ENCODE measurements around the gene MYPOP. TPM values are rescaled to one million over a fixed set of nuclear protein-coding genes. Genes with fewer than 3 reads are reported as not detected.

Gene MYPOP
- total and polyA plus RNA-seq, 2 of the 13 experiments (the other 11 are each of a cell fraction or from before 2014, with no cell fraction given) = 2.3 to 2.7 TPM

DNA sequence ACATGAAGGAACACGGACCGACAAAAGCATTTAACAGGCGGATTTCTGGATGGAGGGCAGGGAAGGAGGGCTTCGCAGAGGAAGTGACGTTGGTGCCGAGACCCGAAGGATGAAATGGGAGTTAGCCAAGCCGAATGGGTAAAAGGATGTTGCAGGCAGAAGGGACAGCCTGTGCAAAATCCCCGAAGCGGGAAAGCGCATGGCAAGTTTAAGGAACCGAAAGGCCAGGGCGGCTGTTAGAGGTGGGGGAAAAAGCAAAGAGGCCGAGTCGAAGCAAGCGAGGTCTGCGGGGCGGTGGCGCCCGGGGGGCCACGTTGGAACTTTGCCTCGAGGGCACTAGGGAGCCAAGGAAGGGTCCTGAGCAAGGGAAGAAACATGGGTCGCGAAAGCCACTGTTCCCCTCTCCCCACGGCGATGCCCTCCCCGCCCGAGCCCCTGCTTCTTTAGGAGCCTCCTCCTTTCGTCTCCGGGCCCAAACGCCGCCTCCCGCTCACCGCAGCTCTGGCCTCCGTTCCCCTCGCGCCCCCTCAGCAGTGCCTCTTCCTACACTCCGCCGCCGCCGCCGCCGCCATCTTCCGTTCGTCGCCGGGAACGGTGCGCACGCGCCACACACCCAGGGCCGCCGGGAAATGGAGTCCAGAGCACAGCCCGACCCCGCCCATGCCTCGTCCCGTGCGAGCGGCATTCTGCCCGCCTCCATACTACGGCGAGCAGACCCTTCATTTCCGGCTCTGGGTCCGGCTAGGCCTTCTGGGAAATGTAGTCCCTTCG lies 39.7 kb downstream of the MYPOP start, which contains the start of gene SYMPK (continued):
- TF ChIP-seq, protein P1, sequence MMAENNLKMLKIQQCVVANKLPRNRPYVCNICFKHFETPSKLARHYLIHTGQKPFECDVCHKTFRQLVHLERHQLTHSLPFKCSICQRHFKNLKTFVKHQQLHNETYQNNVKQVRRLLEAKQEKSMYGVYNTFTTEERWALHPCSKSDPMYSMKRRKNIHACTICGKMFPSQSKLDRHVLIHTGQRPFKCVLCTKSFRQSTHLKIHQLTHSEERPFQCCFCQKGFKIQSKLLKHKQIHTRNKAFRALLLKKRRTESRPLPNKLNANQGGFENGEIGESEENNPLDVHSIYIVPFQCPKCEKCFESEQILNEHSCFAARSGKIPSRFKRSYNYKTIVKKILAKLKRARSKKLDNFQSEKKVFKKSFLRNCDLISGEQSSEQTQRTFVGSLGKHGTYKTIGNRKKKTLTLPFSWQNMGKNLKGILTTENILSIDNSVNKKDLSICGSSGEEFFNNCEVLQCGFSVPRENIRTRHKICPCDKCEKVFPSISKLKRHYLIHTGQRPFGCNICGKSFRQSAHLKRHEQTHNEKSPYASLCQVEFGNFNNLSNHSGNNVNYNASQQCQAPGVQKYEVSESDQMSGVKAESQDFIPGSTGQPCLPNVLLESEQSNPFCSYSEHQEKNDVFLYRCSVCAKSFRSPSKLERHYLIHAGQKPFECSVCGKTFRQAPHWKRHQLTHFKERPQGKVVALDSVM (CRISPR knock-in tag; IDR thresholded peaks at IDR 0.05) = 0 out of 2 replicates have a peak, but pooled peaks have one; percentile 4
- TF ChIP-seq AGO1 (IDR thresholded peaks at IDR 0.05; ENCODE audit: low read depth, low read length, poor library complexity, severe bottlenecking) (no peak), MBNL3 (CRISPR knock-in tag; conservative IDR thresholded peaks at IDR 0.05) (no peak), GABPB1 (CRISPR knock-in tag; IDR thresholded peaks at IDR 0.05) (peak; percentile 97), MZF1 (CRISPR knock-in tag; IDR thresholded peaks at IDR 0.05; ENCODE audit: borderline replicate concordance) (no peak), SRSF4 (IDR thresholded peaks at IDR 0.05; ENCODE audit: low read depth, low read length, poor library complexity, severe bottlenecking) (no peak), SRF (IDR thresholded peaks at IDR 0.05; ENCODE audit: low read depth, low read length) (no peak), ZSCAN21 (CRISPR knock-in tag; IDR thresholded peaks at IDR 0.05; ENCODE audit: borderline replicate concordance) (no peak; the same call in 1 of the 2 replicates), NFYC (CRISPR knock-in tag; IDR thresholded peaks at IDR 0.05) (peak; percentile 65), ZNF780A (CRISPR knock-in tag; IDR thresholded peaks at IDR 0.05) (no peak), MED8 (CRISPR knock-in tag; IDR thresholded peaks at IDR 0.05; ENCODE audit: insufficient replicate concordance) (peak; percentile 62), ZNF629 (CRISPR knock-in tag; conservative IDR thresholded peaks at IDR 0.05) (no peak), TBX2 (CRISPR knock-in tag; IDR thresholded peaks at IDR 0.05; ENCODE audit: borderline replicate concordance) (peak; percentile 70), SMARCC2 (IDR thresholded peaks at IDR 0.05) (no peak), NR2F1 (CRISPR knock-in tag; IDR thresholded peaks at IDR 0.05) (no peak)
- TF ChIP-seq, protein P2, sequence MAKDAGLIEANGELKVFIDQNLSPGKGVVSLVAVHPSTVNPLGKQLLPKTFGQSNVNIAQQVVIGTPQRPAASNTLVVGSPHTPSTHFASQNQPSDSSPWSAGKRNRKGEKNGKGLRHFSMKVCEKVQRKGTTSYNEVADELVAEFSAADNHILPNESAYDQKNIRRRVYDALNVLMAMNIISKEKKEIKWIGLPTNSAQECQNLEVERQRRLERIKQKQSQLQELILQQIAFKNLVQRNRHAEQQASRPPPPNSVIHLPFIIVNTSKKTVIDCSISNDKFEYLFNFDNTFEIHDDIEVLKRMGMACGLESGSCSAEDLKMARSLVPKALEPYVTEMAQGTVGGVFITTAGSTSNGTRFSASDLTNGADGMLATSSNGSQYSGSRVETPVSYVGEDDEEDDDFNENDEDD (CRISPR knock-in tag; IDR thresholded peaks at IDR 0.05; ENCODE audit: borderline replicate concordance) = peak; percentile 57; the same call in 1 of the 2 replicates
- TF ChIP-seq, protein P3, sequence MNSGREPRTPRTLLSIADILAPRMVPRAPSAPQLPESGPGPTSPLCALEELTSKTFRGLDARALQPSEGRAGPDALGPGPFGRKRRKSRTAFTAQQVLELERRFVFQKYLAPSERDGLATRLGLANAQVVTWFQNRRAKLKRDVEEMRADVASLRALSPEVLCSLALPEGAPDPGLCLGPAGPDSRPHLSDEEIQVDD (CRISPR knock-in tag; IDR thresholded peaks at IDR 0.05; ENCODE audit: borderline replicate concordance) = no peak
- TF ChIP-seq, protein P4, sequence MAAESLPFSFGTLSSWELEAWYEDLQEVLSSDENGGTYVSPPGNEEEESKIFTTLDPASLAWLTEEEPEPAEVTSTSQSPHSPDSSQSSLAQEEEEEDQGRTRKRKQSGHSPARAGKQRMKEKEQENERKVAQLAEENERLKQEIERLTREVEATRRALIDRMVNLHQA (CRISPR knock-in tag; IDR thresholded peaks at IDR 0.05) = no peak
- TF ChIP-seq, protein P5, sequence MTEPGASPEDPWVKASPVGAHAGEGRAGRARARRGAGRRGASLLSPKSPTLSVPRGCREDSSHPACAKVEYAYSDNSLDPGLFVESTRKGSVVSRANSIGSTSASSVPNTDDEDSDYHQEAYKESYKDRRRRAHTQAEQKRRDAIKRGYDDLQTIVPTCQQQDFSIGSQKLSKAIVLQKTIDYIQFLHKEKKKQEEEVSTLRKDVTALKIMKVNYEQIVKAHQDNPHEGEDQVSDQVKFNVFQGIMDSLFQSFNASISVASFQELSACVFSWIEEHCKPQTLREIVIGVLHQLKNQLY (CRISPR knock-in tag; IDR thresholded peaks at IDR 0.05) = peak; percentile 53; the same call in 1 of the 2 replicates
- TF ChIP-seq, protein P6, sequence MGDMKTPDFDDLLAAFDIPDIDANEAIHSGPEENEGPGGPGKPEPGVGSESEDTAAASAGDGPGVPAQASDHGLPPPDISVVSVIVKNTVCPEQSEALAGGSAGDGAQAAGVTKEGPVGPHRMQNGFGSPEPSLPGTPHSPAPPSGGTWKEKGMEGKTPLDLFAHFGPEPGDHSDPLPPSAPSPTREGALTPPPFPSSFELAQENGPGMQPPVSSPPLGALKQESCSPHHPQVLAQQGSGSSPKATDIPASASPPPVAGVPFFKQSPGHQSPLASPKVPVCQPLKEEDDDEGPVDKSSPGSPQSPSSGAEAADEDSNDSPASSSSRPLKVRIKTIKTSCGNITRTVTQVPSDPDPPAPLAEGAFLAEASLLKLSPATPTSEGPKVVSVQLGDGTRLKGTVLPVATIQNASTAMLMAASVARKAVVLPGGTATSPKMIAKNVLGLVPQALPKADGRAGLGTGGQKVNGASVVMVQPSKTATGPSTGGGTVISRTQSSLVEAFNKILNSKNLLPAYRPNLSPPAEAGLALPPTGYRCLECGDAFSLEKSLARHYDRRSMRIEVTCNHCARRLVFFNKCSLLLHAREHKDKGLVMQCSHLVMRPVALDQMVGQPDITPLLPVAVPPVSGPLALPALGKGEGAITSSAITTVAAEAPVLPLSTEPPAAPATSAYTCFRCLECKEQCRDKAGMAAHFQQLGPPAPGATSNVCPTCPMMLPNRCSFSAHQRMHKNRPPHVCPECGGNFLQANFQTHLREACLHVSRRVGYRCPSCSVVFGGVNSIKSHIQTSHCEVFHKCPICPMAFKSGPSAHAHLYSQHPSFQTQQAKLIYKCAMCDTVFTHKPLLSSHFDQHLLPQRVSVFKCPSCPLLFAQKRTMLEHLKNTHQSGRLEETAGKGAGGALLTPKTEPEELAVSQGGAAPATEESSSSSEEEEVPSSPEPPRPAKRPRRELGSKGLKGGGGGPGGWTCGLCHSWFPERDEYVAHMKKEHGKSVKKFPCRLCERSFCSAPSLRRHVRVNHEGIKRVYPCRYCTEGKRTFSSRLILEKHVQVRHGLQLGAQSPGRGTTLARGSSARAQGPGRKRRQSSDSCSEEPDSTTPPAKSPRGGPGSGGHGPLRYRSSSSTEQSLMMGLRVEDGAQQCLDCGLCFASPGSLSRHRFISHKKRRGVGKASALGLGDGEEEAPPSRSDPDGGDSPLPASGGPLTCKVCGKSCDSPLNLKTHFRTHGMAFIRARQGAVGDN (CRISPR knock-in tag; IDR thresholded peaks at IDR 0.05) = peak; percentile 79
